Measurements from ENCODE around the gene CTAGE6.
"Not testable (repeated sequence)": the region's sequence is repeated elsewhere in the genome, so short reads cannot be mapped to it uniquely, and the experiment has no call there.

CTAGE6 gene

GRCh38 chr7:143735962-143736361, 21.5 kb downstream of the CTAGE6 start:
- no peak for DNase-seq (ENCODE audit: insufficient read length)
- no peak for TF ChIP-seq POLR2AphosphoS5 (IDR thresholded peaks at IDR 0.05; ENCODE audit: low read depth, low read length)
- TF ChIP-seq POLR2A (IDR thresholded peaks at IDR 0.05; ENCODE audit: low read depth, low read length), result no peak
- no peak for TF ChIP-seq TAF1 (IDR thresholded peaks at IDR 0.05; ENCODE audit: borderline replicate concordance, low read depth, low read length)
- no peak for FAIRE-seq

GRCh38 chr7:143733876-143734275, 23.6 kb downstream of the CTAGE6 start:
- DNase-seq (ENCODE audit: insufficient read length), result no peak
- TF ChIP-seq POLR2AphosphoS5 (IDR thresholded peaks at IDR 0.05; ENCODE audit: low read depth, low read length) (no peak), TAF1 (IDR thresholded peaks at IDR 0.05; ENCODE audit: borderline replicate concordance, low read depth, low read length) (no peak), POLR2A (IDR thresholded peaks at IDR 0.05; ENCODE audit: low read depth, low read length) (no peak)
- no peak for FAIRE-seq

GRCh38 chr7:143728333-143728862, 29.1 kb downstream of the CTAGE6 start:
- no peak for TF ChIP-seq POLR2AphosphoS5 (IDR thresholded peaks at IDR 0.05; ENCODE audit: low read depth, low read length)
- TF ChIP-seq POLR2A (IDR thresholded peaks at IDR 0.05; ENCODE audit: low read depth, low read length), result no peak
- TF ChIP-seq TAF1 (IDR thresholded peaks at IDR 0.05; ENCODE audit: borderline replicate concordance, low read depth, low read length), result no peak
- DNase-seq (ENCODE audit: insufficient read length) (no peak), FAIRE-seq (no peak)

GRCh38 chr7:143727561-143727960, 29.9 kb downstream of the CTAGE6 start:
- DNase-seq (ENCODE audit: insufficient read length); FAIRE-seq: not testable (repeated sequence)

- not testable (repeated sequence) for DNase-seq (ENCODE audit: insufficient read length); FAIRE-seq
Measured at GRCh38 chr7:143726143-143726542, 31.4 kb downstream of the CTAGE6 start.

- not testable (repeated sequence) for DNase-seq (ENCODE audit: insufficient read length); FAIRE-seq
Measured at GRCh38 chr7:143720335-143720734, 37.2 kb downstream of the CTAGE6 start.

GRCh38 chr7:143715543-143716193, 41.8 kb downstream of the CTAGE6 start:
- not testable (repeated sequence) for FAIRE-seq; DNase-seq (ENCODE audit: insufficient read length)

- DNase-seq (ENCODE audit: insufficient read length); FAIRE-seq: not testable (repeated sequence)
Measured at GRCh38 chr7:143714581-143715454, 42.7 kb downstream of the CTAGE6 start.

- not testable (repeated sequence) for DNase-seq (ENCODE audit: insufficient read length); FAIRE-seq
Measured at GRCh38 chr7:143712381-143712780, 45.1 kb downstream of the CTAGE6 start.

- not testable (repeated sequence) for DNase-seq (ENCODE audit: insufficient read length); FAIRE-seq
Measured at GRCh38 chr7:143711727-143712324, 45.7 kb downstream of the CTAGE6 start.

GRCh38 chr7:143709895-143710294, 47.6 kb downstream of the CTAGE6 start:
- FAIRE-seq; DNase-seq (ENCODE audit: insufficient read length): not testable (repeated sequence)

Data from GM12892 (cell line).